SK-N-SH (cell line): ENCODE results near the gene NT5DC3. TPM values are rescaled to one million over a fixed set of nuclear protein-coding genes. Genes with fewer than 3 reads are reported as not detected.

Experiments used
- CTCF ChIA-PET: fragments of 300-600, 350-600 bp; formaldehyde crosslinking; extraction: SDS; loops from one replicate; lab custom pipeline; 2021; lab: Yijun Ruan, JAX
- POLR2A ChIA-PET: fragments of 350-600 bp; sonication (Branson Sonifier 250); formaldehyde crosslinking; extraction: SDS; loops from one replicate; lab custom pipeline; 2020; ENCODE audit warnings: antibody characterized with exemption, inconsistent platforms; lab: Yijun Ruan, JAX
- DNase-seq: peaks from one replicate; pipeline ENCODE4 v3.0.0; 2012
- H2AFZ ChIP-seq: fragments of 200-600 bp; sonication (generic); 2 replicates; pipeline ENCODE4 v1.8.1; 2016; ENCODE audit warnings: antibody characterized with exemption, mild to moderate bottlenecking, low read depth
- H3F3A ChIP-seq: fragments of 200-600 bp; sonication (generic); replicated peaks from 2 replicates; pipeline ENCODE3; 2016; ENCODE audit warnings: antibody characterized with exemption, mild to moderate bottlenecking; ENCODE audit not compliant: insufficient read depth
- H3K27ac ChIP-seq, 2 experiments: fragments of 200-500 bp in 1 of 2; fragments of 200-600 bp in 1 of 2; sonication (Bioruptor generic) in 1 of 2; sonication (generic), shearing (Covaris generic) in 1 of 2; 2 replicates each; pipeline versions ENCODE4 v1.5.1 to v1.6.1; 2014 to 2016; ENCODE audit warnings: low read depth in 2 of 2, inconsistent platforms in 1 of 2, low read length in 1 of 2, mild to moderate bottlenecking in 1 of 2, mixed read lengths in 1 of 2
- H3K27me3 ChIP-seq: fragments of 200-600 bp; sonication (generic), shearing (Covaris generic); 2 replicates; pipeline ENCODE4 v1.6.1; 2016; ENCODE audit warnings: mixed run types; ENCODE audit not compliant: insufficient read depth
- H3K36me3 ChIP-seq, 2 experiments: fragments of 200-500 bp in 1 of 2; fragments of 200-600 bp in 1 of 2; sonication (Bioruptor generic) in 1 of 2; sonication (generic) in 1 of 2; replicated peaks in 1 of 2; 2 replicates each; pipeline versions ENCODE3 to v1.5.1; 2014 to 2016; ENCODE audit warnings: low read length in 1 of 2, mild to moderate bottlenecking in 1 of 2; ENCODE audit not compliant: insufficient read depth in 2 of 2, control insufficient read depth in 1 of 2
- H3K4me1 ChIP-seq, 2 experiments: fragments of 200-500 bp in 1 of 2; fragments of 200-600 bp in 1 of 2; sonication (Bioruptor generic) in 1 of 2; sonication (generic), shearing (Covaris generic) in 1 of 2; 2 replicates each; pipeline versions ENCODE4 v1.5.1 to v1.6.1; 2014 to 2016; ENCODE audit warnings: low read depth in 1 of 2, low read length in 1 of 2, mixed run types in 1 of 2; ENCODE audit not compliant: insufficient read depth in 2 of 2, control insufficient read depth in 1 of 2
- H3K4me2 ChIP-seq: fragments of 200-600 bp; sonication (generic), shearing (Covaris generic); 2 replicates; pipeline ENCODE4 v1.6.1; 2017; ENCODE audit warnings: mixed run types
- H3K4me3 ChIP-seq, 2 experiments: fragments of 200-500 bp in 1 of 2; fragments of 200-600 bp in 1 of 2; sonication (Bioruptor generic) in 1 of 2; sonication (generic), shearing (Covaris generic) in 1 of 2; 2 replicates each; pipeline versions ENCODE4 v1.5.1 to v1.8.1; 2014 to 2016; ENCODE audit warnings: low read depth in 2 of 2, inconsistent platforms in 1 of 2, low read length in 1 of 2, mild to moderate bottlenecking in 1 of 2, mixed read lengths in 1 of 2, moderate library complexity in 1 of 2
- H3K79me2 ChIP-seq: fragments of 200-600 bp; sonication (generic); 2 replicates; pipeline ENCODE4 v1.8.1; 2017; ENCODE audit warnings: mild to moderate bottlenecking; ENCODE audit not compliant: insufficient read depth
- H3K9ac ChIP-seq: fragments of 200-600 bp; sonication (generic); 2 replicates; pipeline ENCODE4 v1.6.1; 2017; ENCODE audit warnings: mixed run types
- H3K9me2 ChIP-seq: fragments of 200-600 bp; sonication (generic); 2 replicates; pipeline ENCODE4 v1.6.1; 2017; ENCODE audit warnings: mixed run types
- H3K9me3 ChIP-seq: fragments of 200-600 bp; sonication (generic); 2 replicates; pipeline ENCODE4 v1.6.1; 2017; ENCODE audit warnings: mixed run types, mild to moderate bottlenecking, moderate library complexity
- H4K20me1 ChIP-seq: fragments of 200-600 bp; sonication (generic); 2 replicates; pipeline ENCODE4 v1.6.1; 2017; ENCODE audit warnings: mild to moderate bottlenecking, mixed run types; ENCODE audit not compliant: insufficient read depth
- FOXM1 ChIP-seq: IDR thresholded peaks from 2 replicates; pipeline ENCODE4 v1.4.0; 2012; ENCODE audit warnings: low read depth, mild to moderate bottlenecking
- POLR2AphosphoS5 ChIP-seq: IDR thresholded peaks from 2 replicates; pipeline ENCODE4 v1.6.1; 2012; ENCODE audit warnings: low read depth, low read length
- RCOR1 ChIP-seq: fragments of 150-350 bp; IDR thresholded peaks from 2 replicates; pipeline ENCODE4 v1.6.1; 2017; ENCODE audit warnings: antibody characterized with exemption, low read length
- SIN3A ChIP-seq: IDR thresholded peaks from 2 replicates; pipeline ENCODE4 v1.6.1; 2012; ENCODE audit warnings: low read depth, mild to moderate bottlenecking, low read length, moderate library complexity, borderline replicate concordance
- YY1 ChIP-seq: IDR thresholded peaks from 2 replicates; pipeline ENCODE4 v1.4.0; 2012; ENCODE audit warnings: low read depth, mild to moderate bottlenecking
- WGBS: methylation state at CpG from one replicate; pipeline ENCODE4 v1.1.6; 2017; ENCODE audit warnings: low lambda C conversion rate; 5-methylcytosine and 5-hydroxymethylcytosine counted together
- polyA plus RNA-seq, 3 experiments: library from polyadenylated mRNA; depleted of rRNA; stranded (reverse); fragments of >200 nt; gene quantifications; 2 replicates each; pipeline ENCODE4 v1.2.3, GENCODE V29; 2012
- TF ChIP-seq, protein P1 (sequence below): IDR thresholded peaks from 2 replicates; pipeline ENCODE4 v1.4.0; 2012; ENCODE audit warnings: low read depth, borderline replicate concordance
- TF ChIP-seq, protein P2 (sequence below): fragments of 200-600 bp; sonication (generic); IDR thresholded peaks from 2 replicates; pipeline ENCODE4 v1.6.1; 2017; ENCODE audit warnings: antibody characterized with exemption, mild to moderate bottlenecking, moderate library complexity
- TF ChIP-seq, protein P3 (sequence below): IDR thresholded peaks from 2 replicates; pipeline ENCODE4 v1.4.0; 2012; ENCODE audit warnings: low read depth, borderline replicate concordance
- TF ChIP-seq, protein P4 (sequence below): IDR thresholded peaks from 2 replicates; pipeline ENCODE4 v1.6.1; 2012; ENCODE audit warnings: mild to moderate bottlenecking, low read depth, low read length, moderate library complexity
- TF ChIP-seq, protein P5 (sequence below): IDR thresholded peaks from 2 replicates; pipeline ENCODE4 v1.4.0; 2012; ENCODE audit warnings: low read depth
- TF ChIP-seq, protein P6 (sequence below): fragments of 150-350 bp; IDR thresholded peaks from 2 replicates; pipeline ENCODE4 v1.6.1; 2016; ENCODE audit warnings: mild to moderate bottlenecking, low read depth, low read length

NT5DC3 gene
- polyA plus RNA-seq, 1 of the 3 experiments (the other 2 are of a cell fraction), result 11.0 TPM

DNA sequence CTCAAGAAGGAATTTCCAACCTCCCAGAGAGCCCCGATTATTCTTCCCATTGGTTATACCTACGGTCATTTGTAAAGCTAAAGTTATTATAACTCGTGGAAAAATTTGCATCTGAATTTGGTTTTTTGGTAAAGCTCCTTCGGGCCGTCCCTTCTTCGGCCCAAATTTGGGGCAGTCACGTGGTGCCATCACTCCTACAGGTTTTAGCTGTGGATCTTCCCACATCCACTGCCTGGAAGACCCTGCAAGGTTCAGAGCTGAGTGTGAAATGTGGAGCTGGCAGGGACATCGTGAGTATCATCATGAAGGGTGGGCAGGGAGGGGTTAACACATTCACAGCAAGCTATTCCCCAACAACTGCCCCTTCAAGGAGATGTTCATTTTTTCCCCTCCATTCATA lies 105.7 kb downstream of the NT5DC3 start:
- WGBS, result 39% methylated on average over 8 of the region's 8 CpGs
- no peaks in the 10 kb centered on the region for H3K9me3 ChIP-seq
- ChIA-PET POLR2A (no interaction called here), CTCF (interaction anchor here (1.5 kb wide), 1 partner anchor 16 kb away, joined by 5 read pairs; no protein-coding TSS in a partner anchor)
- no peak for DNase-seq
- H3K27ac ChIP-seq, result no peak overlapping the region
- no peaks in the 10 kb centered on the region for H4K20me1 ChIP-seq
- H3K79me2 ChIP-seq, result no peaks in the 10 kb centered on the region
- H3K27me3 ChIP-seq, result peaks cover 11% of the 10 kb centered on the region; the same call in 1 of the 2 replicates
- no peak overlapping the region for H2AFZ ChIP-seq
- H3K4me3 ChIP-seq, result no peak overlapping the region
- H3K4me1 ChIP-seq, result no peaks in the 10 kb centered on the region
- H3K36me3 ChIP-seq, result no peaks in the 10 kb centered on the region
- no peak for TF ChIP-seq SIN3A
- TF ChIP-seq POLR2AphosphoS5, result no peak
- TF ChIP-seq, protein P1, sequence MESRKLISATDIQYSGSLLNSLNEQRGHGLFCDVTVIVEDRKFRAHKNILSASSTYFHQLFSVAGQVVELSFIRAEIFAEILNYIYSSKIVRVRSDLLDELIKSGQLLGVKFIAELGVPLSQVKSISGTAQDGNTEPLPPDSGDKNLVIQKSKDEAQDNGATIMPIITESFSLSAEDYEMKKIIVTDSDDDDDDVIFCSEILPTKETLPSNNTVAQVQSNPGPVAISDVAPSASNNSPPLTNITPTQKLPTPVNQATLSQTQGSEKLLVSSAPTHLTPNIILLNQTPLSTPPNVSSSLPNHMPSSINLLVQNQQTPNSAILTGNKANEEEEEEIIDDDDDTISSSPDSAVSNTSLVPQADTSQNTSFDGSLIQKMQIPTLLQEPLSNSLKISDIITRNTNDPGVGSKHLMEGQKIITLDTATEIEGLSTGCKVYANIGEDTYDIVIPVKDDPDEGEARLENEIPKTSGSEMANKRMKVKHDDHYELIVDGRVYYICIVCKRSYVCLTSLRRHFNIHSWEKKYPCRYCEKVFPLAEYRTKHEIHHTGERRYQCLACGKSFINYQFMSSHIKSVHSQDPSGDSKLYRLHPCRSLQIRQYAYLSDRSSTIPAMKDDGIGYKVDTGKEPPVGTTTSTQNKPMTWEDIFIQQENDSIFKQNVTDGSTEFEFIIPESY, result no peak
- TF ChIP-seq, protein P2, sequence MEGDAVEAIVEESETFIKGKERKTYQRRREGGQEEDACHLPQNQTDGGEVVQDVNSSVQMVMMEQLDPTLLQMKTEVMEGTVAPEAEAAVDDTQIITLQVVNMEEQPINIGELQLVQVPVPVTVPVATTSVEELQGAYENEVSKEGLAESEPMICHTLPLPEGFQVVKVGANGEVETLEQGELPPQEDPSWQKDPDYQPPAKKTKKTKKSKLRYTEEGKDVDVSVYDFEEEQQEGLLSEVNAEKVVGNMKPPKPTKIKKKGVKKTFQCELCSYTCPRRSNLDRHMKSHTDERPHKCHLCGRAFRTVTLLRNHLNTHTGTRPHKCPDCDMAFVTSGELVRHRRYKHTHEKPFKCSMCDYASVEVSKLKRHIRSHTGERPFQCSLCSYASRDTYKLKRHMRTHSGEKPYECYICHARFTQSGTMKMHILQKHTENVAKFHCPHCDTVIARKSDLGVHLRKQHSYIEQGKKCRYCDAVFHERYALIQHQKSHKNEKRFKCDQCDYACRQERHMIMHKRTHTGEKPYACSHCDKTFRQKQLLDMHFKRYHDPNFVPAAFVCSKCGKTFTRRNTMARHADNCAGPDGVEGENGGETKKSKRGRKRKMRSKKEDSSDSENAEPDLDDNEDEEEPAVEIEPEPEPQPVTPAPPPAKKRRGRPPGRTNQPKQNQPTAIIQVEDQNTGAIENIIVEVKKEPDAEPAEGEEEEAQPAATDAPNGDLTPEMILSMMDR, result no peak
- TF ChIP-seq, all 33 proteins: peak for 0
- Histone ChIP-seq H3K9me2 (no peaks in the 10 kb centered on the region), H3F3A (no peaks in the 10 kb centered on the region), H3K9ac (no peak overlapping the region), H3K4me2 (no peak overlapping the region)

DNA sequence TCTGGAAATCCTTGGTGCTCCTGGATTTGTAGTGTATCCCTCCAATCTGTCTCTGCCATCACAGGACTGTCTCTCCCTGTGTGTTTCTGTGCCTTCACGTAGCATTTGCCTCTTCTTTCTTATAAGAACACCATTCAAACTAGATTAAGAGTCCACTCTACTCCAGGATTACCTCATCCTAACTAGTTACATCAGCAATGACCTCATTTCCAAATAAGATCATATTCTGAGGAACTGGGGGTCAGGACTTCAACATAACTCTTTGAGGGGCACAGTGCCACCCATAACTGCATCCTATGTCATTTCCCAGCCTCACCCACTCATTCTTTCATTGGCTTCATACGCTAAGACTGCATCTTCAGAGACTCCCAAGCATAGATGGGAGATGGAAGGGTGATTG lies 106.2 kb downstream of the NT5DC3 start:
- Histone ChIP-seq H3K9me2 (no peaks in the 10 kb centered on the region), H3K9me3 (no peaks in the 10 kb centered on the region), H3K27ac (no peak overlapping the region), H3K4me2 (no peak overlapping the region), H3K4me3 (no peak overlapping the region), H3K36me3 (no peaks in the 10 kb centered on the region), H3K9ac (no peak overlapping the region), H4K20me1 (no peaks in the 10 kb centered on the region), H3K79me2 (no peaks in the 10 kb centered on the region), H2AFZ (no peak overlapping the region), H3F3A (no peaks in the 10 kb centered on the region), H3K4me1 (no peaks in the 10 kb centered on the region), H3K27me3 (peaks cover 11% of the 10 kb centered on the region; the same call in 1 of the 2 replicates)
- CTCF ChIA-PET, result no interaction called here
- POLR2A ChIA-PET, result no interaction called here
- TF ChIP-seq FOXM1, result no peak
- TF ChIP-seq YY1, result no peak
- TF ChIP-seq, protein P3, sequence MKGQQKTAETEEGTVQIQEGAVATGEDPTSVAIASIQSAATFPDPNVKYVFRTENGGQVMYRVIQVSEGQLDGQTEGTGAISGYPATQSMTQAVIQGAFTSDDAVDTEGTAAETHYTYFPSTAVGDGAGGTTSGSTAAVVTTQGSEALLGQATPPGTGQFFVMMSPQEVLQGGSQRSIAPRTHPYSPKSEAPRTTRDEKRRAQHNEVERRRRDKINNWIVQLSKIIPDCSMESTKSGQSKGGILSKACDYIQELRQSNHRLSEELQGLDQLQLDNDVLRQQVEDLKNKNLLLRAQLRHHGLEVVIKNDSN, result no peak
- no peak for TF ChIP-seq RCOR1
- TF ChIP-seq, protein P4, sequence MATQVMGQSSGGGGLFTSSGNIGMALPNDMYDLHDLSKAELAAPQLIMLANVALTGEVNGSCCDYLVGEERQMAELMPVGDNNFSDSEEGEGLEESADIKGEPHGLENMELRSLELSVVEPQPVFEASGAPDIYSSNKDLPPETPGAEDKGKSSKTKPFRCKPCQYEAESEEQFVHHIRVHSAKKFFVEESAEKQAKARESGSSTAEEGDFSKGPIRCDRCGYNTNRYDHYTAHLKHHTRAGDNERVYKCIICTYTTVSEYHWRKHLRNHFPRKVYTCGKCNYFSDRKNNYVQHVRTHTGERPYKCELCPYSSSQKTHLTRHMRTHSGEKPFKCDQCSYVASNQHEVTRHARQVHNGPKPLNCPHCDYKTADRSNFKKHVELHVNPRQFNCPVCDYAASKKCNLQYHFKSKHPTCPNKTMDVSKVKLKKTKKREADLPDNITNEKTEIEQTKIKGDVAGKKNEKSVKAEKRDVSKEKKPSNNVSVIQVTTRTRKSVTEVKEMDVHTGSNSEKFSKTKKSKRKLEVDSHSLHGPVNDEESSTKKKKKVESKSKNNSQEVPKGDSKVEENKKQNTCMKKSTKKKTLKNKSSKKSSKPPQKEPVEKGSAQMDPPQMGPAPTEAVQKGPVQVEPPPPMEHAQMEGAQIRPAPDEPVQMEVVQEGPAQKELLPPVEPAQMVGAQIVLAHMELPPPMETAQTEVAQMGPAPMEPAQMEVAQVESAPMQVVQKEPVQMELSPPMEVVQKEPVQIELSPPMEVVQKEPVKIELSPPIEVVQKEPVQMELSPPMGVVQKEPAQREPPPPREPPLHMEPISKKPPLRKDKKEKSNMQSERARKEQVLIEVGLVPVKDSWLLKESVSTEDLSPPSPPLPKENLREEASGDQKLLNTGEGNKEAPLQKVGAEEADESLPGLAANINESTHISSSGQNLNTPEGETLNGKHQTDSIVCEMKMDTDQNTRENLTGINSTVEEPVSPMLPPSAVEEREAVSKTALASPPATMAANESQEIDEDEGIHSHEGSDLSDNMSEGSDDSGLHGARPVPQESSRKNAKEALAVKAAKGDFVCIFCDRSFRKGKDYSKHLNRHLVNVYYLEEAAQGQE, result no peak
- TF ChIP-seq, protein P5, sequence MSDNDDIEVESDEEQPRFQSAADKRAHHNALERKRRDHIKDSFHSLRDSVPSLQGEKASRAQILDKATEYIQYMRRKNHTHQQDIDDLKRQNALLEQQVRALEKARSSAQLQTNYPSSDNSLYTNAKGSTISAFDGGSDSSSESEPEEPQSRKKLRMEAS, result no peak
- TF ChIP-seq, protein P6, sequence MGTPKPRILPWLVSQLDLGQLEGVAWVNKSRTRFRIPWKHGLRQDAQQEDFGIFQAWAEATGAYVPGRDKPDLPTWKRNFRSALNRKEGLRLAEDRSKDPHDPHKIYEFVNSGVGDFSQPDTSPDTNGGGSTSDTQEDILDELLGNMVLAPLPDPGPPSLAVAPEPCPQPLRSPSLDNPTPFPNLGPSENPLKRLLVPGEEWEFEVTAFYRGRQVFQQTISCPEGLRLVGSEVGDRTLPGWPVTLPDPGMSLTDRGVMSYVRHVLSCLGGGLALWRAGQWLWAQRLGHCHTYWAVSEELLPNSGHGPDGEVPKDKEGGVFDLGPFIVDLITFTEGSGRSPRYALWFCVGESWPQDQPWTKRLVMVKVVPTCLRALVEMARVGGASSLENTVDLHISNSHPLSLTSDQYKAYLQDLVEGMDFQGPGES, result no peak
- DNase-seq, result no peak
- 32% methylated on average over 2 of the region's 2 CpGs for WGBS
